Dedifferentiated amniotic fluid mesenchymal stem cell (primary cell): ENCODE measurements around the gene GPR162.

Experiments
- DNase-seq: peaks from one replicate; pipeline ENCODE4 v3.0.0-alpha.2; 2016; ENCODE audit errors: extremely low spot score

Gene GPR162

GRCh38 chr12:6834873-6835272, 13.3 kb downstream of the GPR162 start:
- DNase-seq: no peak

- no peak for DNase-seq
Measured at GRCh38 chr12:6836851-6837250, 15.2 kb downstream of the GPR162 start.

- DNase-seq: no peak
Measured at GRCh38 chr12:6837370-6838060, 15.9 kb downstream of the GPR162 start.

GRCh38 chr12:6838854-6839253, 17.2 kb downstream of the GPR162 start:
- DNase-seq: no peak

- no peak for DNase-seq
Measured at GRCh38 chr12:6839482-6840201, 18.0 kb downstream of the GPR162 start.

GRCh38 chr12:6840330-6840729, 18.7 kb downstream of the GPR162 start:
- no peak for DNase-seq

GRCh38 chr12:6840761-6841515, 19.3 kb downstream of the GPR162 start, which contains the start of gene GNB3:
GNB3 (plus strand) TSS chr12:6840925; CDS start chr12:6841288, 363 bp downstream.
- DNase-seq: no peak

GRCh38 chr12:6842075-6842474, 20.5 kb downstream of the GPR162 start:
- DNase-seq: no peak

GRCh38 chr12:6843118-6843902, 21.7 kb downstream of the GPR162 start:
- DNase-seq: no peak

GRCh38 chr12:6845395-6845794, 23.8 kb downstream of the GPR162 start:
- DNase-seq: no peak

- no peak for DNase-seq
Measured at GRCh38 chr12:6846316-6846869, 24.8 kb downstream of the GPR162 start.

- no peak for DNase-seq
Measured at GRCh38 chr12:6847676-6848075, 26.1 kb downstream of the GPR162 start.

GRCh38 chr12:6849427-6849826, 27.8 kb downstream of the GPR162 start:
- no peak for DNase-seq

- DNase-seq: no peak
Measured at GRCh38 chr12:6849976-6850560, 28.4 kb downstream of the GPR162 start.

GRCh38 chr12:6850796-6851152, 29.2 kb downstream of the GPR162 start:
- DNase-seq: no peak

GRCh38 chr12:6851153-6851920, 29.7 kb downstream of the GPR162 start, which contains the start of gene CDCA3:
CDCA3 (minus strand) TSS chr12:6851286; CDS start chr12:6850952, 334 bp downstream.
- DNase-seq: peak; percentile 98

GRCh38 chr12:6851921-6852650, 30.5 kb downstream of the GPR162 start, which contains the start of gene USP5:
USP5 (plus strand) TSS chr12:6852150; CDS start chr12:6852180, 30 bp downstream.
- DNase-seq: peak; percentile 100

- peak; percentile 82 for DNase-seq
Measured at GRCh38 chr12:6852651-6853354, 31.2 kb downstream of the GPR162 start.

GRCh38 chr12:6853626-6854025, 32.0 kb downstream of the GPR162 start:
- no peak for DNase-seq
